Tibial artery (tissue), 4 donors: ENCODE results near the gene JMJD1C.

ENCODE experiments used
- DNase-seq, 2 donors: peaks; one replicate each; pipeline ENCODE4 v3.0.0-alpha.2; 2019
- H3K27ac ChIP-seq, 2 donors: fragments of 200-600 bp; sonication (generic) in 1 of 2; 1 replicate in 1 of 2; 2 replicates in 1 of 2; pipeline ENCODE4 v1.5.1; 2018 to 2019; ENCODE audit warnings: mild to moderate bottlenecking in 1 of 2
- H3K27me3 ChIP-seq, 2 donors: fragments of 200-600 bp; sonication (generic) in 1 of 2; one replicate each; pipeline versions ENCODE4 v1.5.1 to v1.6.0; 2016 to 2019
- H3K36me3 ChIP-seq, 3 donors: fragments of 200-600 bp; sonication (generic) in 2 of 3; one replicate each; pipeline ENCODE4 v1.5.1; 2016 to 2019; ENCODE audit warnings: mild to moderate bottlenecking in 2 of 3
- H3K4me1 ChIP-seq, 4 donors: fragments of 200-600 bp; sonication (generic) in 2 of 4; 1 replicate in 3 of 4; 2 replicates in 1 of 4; pipeline ENCODE4 v1.5.1; 2016 to 2019
- H3K4me3 ChIP-seq, 2 donors: fragments of 200-600 bp; sonication (generic) in 1 of 2; 1 replicate in 1 of 2; 2 replicates in 1 of 2; pipeline ENCODE4 v1.5.1; 2018 to 2019; ENCODE audit warnings: mild to moderate bottlenecking in 2 of 2
- H3K9me3 ChIP-seq, 3 donors: fragments of 200-600 bp; sonication (generic) in 1 of 3; one replicate each; pipeline ENCODE4 v1.5.1; 2016 to 2019
- intact Hi-C: fragments of 100-400 bp; cut with DNase I; formaldehyde crosslinking; loops from one replicate; pipeline ENCODE4 v1.15.0; 2023; ENCODE audit warnings: low total_unique reads
- TF ChIP-seq, protein P1 (sequence below), 2 experiments: fragments of 200-600 bp in 1 of 2; fragments of 450-650 bp in 1 of 2; IDR thresholded peaks; one replicate each; pipeline ENCODE4 v1.5.1; 2017 to 2019; ENCODE audit warnings: antibody characterized with exemption in 2 of 2, mild to moderate bottlenecking in 1 of 2, moderate library complexity in 1 of 2

JMJD1C gene, protein sequence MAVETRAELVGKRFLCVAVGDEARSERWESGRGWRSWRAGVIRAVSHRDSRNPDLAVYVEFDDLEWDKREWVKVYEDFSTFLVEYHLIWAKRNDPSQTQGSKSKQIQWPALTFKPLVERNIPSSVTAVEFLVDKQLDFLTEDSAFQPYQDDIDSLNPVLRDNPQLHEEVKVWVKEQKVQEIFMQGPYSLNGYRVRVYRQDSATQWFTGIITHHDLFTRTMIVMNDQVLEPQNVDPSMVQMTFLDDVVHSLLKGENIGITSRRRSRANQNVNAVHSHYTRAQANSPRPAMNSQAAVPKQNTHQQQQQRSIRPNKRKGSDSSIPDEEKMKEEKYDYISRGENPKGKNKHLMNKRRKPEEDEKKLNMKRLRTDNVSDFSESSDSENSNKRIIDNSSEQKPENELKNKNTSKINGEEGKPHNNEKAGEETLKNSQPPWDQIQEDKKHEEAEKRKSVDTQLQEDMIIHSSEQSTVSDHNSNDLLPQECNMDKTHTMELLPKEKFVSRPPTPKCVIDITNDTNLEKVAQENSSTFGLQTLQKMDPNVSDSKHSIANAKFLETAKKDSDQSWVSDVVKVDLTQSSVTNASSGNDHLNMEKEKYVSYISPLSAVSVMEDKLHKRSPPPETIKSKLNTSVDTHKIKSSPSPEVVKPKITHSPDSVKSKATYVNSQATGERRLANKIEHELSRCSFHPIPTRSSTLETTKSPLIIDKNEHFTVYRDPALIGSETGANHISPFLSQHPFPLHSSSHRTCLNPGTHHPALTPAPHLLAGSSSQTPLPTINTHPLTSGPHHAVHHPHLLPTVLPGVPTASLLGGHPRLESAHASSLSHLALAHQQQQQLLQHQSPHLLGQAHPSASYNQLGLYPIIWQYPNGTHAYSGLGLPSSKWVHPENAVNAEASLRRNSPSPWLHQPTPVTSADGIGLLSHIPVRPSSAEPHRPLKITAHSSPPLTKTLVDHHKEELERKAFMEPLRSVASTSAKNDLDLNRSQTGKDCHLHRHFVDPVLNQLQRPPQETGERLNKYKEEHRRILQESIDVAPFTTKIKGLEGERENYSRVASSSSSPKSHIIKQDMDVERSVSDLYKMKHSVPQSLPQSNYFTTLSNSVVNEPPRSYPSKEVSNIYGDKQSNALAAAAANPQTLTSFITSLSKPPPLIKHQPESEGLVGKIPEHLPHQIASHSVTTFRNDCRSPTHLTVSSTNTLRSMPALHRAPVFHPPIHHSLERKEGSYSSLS (N-terminal part only)

DNA sequence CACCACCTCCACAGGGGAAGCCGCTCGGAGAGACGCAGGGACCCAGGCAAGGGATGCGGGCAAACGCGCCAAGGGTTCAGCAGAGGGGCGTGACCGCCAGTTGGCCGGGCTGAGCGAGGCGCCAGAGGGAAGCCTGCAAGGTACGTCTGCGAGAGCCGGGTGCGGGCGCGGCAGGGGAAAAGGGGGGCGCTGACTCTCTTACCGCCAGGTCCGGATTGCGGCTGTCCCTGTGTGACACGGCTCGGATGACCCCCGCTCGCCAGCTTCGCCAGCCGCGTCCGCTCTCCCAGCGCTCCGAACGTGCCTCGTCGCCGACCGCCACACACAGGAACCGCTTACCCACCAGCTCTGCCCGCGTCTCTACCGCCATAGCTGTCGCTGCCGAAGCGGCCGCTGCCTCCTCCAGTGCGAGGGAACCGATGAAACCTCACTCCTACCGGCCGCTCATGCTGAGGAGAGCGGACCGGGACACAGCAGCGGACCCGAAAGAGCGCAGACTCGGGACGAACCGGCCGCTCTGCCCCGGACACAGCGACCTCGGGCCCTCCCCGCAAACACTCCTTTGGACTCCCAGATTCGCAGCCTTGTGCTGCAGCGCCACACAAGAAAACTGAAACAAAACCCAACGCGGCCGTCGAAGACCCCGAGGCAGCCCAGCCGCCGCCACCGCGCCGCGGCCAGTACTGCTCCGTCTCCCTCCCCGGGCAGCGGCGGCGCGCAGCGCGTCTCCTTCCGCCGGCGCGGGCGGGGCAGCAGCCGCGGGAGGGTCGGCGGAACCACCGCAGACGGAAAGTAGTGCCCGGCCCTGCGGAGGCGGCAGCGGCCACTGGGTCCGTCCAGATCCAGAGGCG lies at the start of gene JMJD1C:
JMJD1C (minus strand) TSS at position 685 of the 851 bp plus-strand sequence; CDS start at position 370, 315 bp downstream.
- Histone ChIP-seq H3K27me3 (no peaks in the 10 kb centered on the region), H3K9me3 (peaks cover 0 to 3% (median 0%) of the 10 kb centered on the region in 3 donors), H3K4me3 (peak within 1 kb of the TSS; percentile 62 to 84), H3K4me1 (peaks cover 0 to 25% (median 1%) of the 10 kb centered on the region in 4 donors), H3K27ac (peak within 1 kb of the TSS; percentile 89 to 95), H3K36me3 (no peaks in the 10 kb centered on the region)
- intact Hi-C loops: loop anchor here (10.0 kb wide), 3 partner anchors 159 to 251 kb away; no protein-coding TSS in a partner anchor
- TF ChIP-seq, protein P1, sequence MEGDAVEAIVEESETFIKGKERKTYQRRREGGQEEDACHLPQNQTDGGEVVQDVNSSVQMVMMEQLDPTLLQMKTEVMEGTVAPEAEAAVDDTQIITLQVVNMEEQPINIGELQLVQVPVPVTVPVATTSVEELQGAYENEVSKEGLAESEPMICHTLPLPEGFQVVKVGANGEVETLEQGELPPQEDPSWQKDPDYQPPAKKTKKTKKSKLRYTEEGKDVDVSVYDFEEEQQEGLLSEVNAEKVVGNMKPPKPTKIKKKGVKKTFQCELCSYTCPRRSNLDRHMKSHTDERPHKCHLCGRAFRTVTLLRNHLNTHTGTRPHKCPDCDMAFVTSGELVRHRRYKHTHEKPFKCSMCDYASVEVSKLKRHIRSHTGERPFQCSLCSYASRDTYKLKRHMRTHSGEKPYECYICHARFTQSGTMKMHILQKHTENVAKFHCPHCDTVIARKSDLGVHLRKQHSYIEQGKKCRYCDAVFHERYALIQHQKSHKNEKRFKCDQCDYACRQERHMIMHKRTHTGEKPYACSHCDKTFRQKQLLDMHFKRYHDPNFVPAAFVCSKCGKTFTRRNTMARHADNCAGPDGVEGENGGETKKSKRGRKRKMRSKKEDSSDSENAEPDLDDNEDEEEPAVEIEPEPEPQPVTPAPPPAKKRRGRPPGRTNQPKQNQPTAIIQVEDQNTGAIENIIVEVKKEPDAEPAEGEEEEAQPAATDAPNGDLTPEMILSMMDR (IDR thresholded peaks at IDR 0.05): peak in 1 of 2 experiments; percentile 8
- peak; percentile 59 to 91 for DNase-seq

DNA sequence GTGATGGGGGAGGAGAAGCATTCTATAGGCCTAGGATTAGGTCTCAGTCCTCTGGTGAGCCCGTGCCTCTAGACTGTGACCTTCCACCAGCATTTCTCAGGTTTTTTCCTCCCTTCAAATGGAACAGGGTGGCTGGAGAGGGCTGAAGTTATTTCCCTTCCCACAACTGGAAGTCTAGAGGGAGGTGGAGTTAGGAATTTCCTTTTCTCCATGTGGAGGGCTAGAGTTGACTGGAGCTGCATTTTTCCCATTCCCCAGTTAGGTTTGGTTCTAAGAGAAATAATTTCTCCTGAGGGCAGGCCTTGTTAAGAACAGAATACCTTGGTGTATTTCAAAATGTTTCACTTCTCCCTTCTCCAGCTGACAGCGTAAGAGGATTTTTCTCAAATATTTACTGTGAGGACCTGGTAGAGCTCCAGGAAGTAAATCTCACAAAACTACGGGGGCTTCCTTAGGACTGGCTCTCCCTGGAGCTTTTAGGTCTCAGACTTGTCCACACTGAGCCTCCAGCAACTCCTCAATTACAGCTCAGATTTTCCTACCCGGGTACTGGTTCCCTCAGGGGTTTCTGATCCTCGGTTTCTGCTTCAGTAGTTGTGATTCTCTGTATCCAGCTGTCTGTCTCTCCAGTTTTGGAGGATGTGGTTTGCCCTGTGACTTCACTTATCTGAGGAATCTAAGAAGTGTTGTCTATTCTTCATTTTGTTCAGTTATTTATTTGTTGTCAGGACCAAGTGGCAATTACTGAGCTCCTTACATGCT lies 49.4 kb upstream of the JMJD1C start:
- Histone ChIP-seq H3K9me3 (no peaks in the 10 kb centered on the region), H3K4me3 (peak overlapping the region; percentile 6 to 19), H3K4me1 (peaks cover 0 to 63% (median 21%) of the 10 kb centered on the region in 4 donors), H3K27me3 (no peaks in the 10 kb centered on the region), H3K27ac (peak overlapping the region; percentile 79), H3K36me3 (no peaks in the 10 kb centered on the region)
- TF ChIP-seq, protein P1 (IDR thresholded peaks at IDR 0.05): no peak
- intact Hi-C loops: no loop called here
- DNase-seq: no peak

DNA sequence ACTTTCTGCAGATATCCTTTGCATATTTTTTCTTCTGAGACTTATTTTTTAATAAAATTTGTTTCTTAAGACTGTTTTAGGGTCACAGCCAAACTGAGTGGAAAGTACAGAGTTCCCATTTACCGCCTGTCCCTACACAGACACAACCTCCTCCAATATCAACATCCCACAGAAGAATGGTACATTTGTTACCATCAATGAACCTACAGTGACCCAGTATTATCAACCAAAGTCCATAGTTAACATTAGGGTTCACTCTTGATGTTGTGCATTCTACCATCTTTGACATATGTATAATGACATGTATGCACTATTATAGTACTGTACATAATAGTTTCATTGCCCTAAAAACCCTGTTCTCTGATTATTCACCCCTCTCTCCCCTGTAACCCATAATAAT lies 40.8 kb upstream of the JMJD1C start:
- Histone ChIP-seq H3K27me3 (no peaks in the 10 kb centered on the region), H3K27ac (no peak overlapping the region), H3K4me1 (peaks cover 0 to 39% (median 24%) of the 10 kb centered on the region in 4 donors), H3K9me3 (no peaks in the 10 kb centered on the region), H3K4me3 (no peak overlapping the region), H3K36me3 (no peaks in the 10 kb centered on the region)
- no peak for DNase-seq
- intact Hi-C loops: no loop called here
- TF ChIP-seq, protein P1 (IDR thresholded peaks at IDR 0.05): no peak

DNA sequence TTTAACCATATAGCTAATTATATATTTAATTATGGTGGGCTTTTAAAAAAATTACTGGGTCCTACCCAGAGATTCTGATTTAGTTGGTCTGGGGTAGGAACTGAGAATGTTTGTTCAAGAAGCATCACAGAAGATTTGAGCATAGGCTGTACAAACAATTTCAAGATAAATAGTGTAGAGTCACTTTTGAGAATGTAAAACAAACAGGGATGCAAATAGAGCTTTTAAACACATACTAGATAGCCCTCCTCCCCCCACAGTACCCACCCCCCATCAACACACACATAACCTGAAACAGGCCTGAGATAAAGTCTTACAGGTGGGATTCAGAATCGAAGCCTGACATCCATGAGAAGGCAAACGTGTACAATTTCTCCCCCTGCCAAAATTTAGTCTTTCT lies 39.8 kb upstream of the JMJD1C start:
- Histone ChIP-seq H3K9me3 (no peaks in the 10 kb centered on the region), H3K4me3 (no peak overlapping the region), H3K36me3 (no peaks in the 10 kb centered on the region), H3K4me1 (peaks cover 0 to 39% (median 24%) of the 10 kb centered on the region in 4 donors), H3K27ac (peak overlapping the region in 1 of 2 donors; percentile 38), H3K27me3 (no peaks in the 10 kb centered on the region)
- no peak for DNase-seq
- TF ChIP-seq, protein P1 (IDR thresholded peaks at IDR 0.05): no peak
- intact Hi-C loops: no loop called here
